ENCODE measurements around the gene HBG2.
"Not testable (repeated sequence)": the region's sequence is repeated elsewhere in the genome, so short reads cannot be mapped to it uniquely, and the experiment has no call there.

GRCh38 chr11:5254023-5254422 is 558 bp downstream of the HBG2 start:
- TF ChIP-seq CTCF, EP300, POLR2A (IDR thresholded peaks at IDR 0.05): not testable (repeated sequence)
